Ishikawa (cell line): ENCODE measurements around the gene BEGAIN.

Source experiments
- CEBPB ChIP-seq: IDR thresholded peaks from 2 replicates; pipeline ENCODE4 v1.6.1; 2012
- EGR1 ChIP-seq: IDR thresholded peaks from 2 replicates; pipeline ENCODE4 v1.6.1; 2012
- EP300 ChIP-seq: IDR thresholded peaks from 2 replicates; pipeline ENCODE4 v1.6.1; 2012; ENCODE audit warnings: borderline replicate concordance
- FOXM1 ChIP-seq: IDR thresholded peaks from 2 replicates; pipeline ENCODE4 v1.6.1; 2012; ENCODE audit warnings: low read depth, borderline replicate concordance
- NFIC ChIP-seq: IDR thresholded peaks from 2 replicates; pipeline ENCODE4 v1.6.1; 2012
- RAD21 ChIP-seq: IDR thresholded peaks from 2 replicates; pipeline ENCODE4 v1.6.1; 2012; ENCODE audit warnings: low read depth
- TAF1 ChIP-seq: IDR thresholded peaks from 2 replicates; pipeline ENCODE4 v1.6.1; 2012; ENCODE audit warnings: low read depth, mild to moderate bottlenecking
- TCF12 ChIP-seq: IDR thresholded peaks from 2 replicates; pipeline ENCODE4 v1.6.1; 2012; ENCODE audit warnings: low read depth
- TEAD4 ChIP-seq: IDR thresholded peaks from 2 replicates; pipeline ENCODE4 v1.6.1; 2012
- YY1 ChIP-seq: IDR thresholded peaks from 2 replicates; pipeline ENCODE4 v1.6.1; 2012; ENCODE audit warnings: low read depth
- ZBTB7A ChIP-seq: IDR thresholded peaks from 2 replicates; pipeline ENCODE4 v1.6.1; 2012; ENCODE audit warnings: low read depth
- TF ChIP-seq, protein P1 (sequence below): IDR thresholded peaks from 2 replicates; pipeline ENCODE4 v1.6.1; 2012
- TF ChIP-seq, protein P2 (sequence below): IDR thresholded peaks from 2 replicates; pipeline ENCODE4 v1.6.1; 2012
- TF ChIP-seq, protein P3 (sequence below): IDR thresholded peaks from 2 replicates; pipeline ENCODE4 v1.6.1; 2012; ENCODE audit warnings: low read depth, mild to moderate bottlenecking

DNA sequence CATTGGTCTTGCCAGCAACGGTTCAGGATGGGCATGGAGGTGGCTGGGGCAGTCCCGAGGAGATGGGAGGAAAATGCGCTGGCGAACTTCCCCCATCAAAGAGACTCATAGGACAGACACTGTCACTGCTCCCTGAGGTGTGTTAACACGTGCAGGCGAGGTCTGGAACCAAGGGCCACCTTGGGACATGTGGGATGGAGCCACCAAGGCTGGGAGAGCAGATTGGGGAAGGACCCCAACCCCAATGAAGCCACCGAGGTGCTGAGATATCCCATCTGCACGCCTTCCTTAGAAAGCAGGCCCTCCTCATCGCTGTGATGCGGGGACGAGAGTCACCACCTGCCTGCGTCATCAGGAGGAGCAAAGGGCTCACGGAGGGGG, 16.9 kb upstream of the BEGAIN start:
- TF ChIP-seq TAF1 (no peak), RAD21 (no peak), TEAD4 (no peak), TCF12 (no peak), EGR1 (no peak), NFIC (no peak), EP300 (no peak), YY1 (no peak), CEBPB (no peak), FOXM1 (no peak), ZBTB7A (no peak)
- TF ChIP-seq, protein P1, sequence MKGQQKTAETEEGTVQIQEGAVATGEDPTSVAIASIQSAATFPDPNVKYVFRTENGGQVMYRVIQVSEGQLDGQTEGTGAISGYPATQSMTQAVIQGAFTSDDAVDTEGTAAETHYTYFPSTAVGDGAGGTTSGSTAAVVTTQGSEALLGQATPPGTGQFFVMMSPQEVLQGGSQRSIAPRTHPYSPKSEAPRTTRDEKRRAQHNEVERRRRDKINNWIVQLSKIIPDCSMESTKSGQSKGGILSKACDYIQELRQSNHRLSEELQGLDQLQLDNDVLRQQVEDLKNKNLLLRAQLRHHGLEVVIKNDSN = no peak
- TF ChIP-seq, protein P2, sequence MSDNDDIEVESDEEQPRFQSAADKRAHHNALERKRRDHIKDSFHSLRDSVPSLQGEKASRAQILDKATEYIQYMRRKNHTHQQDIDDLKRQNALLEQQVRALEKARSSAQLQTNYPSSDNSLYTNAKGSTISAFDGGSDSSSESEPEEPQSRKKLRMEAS = no peak
- TF ChIP-seq, protein P3, sequence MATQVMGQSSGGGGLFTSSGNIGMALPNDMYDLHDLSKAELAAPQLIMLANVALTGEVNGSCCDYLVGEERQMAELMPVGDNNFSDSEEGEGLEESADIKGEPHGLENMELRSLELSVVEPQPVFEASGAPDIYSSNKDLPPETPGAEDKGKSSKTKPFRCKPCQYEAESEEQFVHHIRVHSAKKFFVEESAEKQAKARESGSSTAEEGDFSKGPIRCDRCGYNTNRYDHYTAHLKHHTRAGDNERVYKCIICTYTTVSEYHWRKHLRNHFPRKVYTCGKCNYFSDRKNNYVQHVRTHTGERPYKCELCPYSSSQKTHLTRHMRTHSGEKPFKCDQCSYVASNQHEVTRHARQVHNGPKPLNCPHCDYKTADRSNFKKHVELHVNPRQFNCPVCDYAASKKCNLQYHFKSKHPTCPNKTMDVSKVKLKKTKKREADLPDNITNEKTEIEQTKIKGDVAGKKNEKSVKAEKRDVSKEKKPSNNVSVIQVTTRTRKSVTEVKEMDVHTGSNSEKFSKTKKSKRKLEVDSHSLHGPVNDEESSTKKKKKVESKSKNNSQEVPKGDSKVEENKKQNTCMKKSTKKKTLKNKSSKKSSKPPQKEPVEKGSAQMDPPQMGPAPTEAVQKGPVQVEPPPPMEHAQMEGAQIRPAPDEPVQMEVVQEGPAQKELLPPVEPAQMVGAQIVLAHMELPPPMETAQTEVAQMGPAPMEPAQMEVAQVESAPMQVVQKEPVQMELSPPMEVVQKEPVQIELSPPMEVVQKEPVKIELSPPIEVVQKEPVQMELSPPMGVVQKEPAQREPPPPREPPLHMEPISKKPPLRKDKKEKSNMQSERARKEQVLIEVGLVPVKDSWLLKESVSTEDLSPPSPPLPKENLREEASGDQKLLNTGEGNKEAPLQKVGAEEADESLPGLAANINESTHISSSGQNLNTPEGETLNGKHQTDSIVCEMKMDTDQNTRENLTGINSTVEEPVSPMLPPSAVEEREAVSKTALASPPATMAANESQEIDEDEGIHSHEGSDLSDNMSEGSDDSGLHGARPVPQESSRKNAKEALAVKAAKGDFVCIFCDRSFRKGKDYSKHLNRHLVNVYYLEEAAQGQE = no peak
